ENCODE results near the gene KCNC1.

KCNC1 gene

DNA sequence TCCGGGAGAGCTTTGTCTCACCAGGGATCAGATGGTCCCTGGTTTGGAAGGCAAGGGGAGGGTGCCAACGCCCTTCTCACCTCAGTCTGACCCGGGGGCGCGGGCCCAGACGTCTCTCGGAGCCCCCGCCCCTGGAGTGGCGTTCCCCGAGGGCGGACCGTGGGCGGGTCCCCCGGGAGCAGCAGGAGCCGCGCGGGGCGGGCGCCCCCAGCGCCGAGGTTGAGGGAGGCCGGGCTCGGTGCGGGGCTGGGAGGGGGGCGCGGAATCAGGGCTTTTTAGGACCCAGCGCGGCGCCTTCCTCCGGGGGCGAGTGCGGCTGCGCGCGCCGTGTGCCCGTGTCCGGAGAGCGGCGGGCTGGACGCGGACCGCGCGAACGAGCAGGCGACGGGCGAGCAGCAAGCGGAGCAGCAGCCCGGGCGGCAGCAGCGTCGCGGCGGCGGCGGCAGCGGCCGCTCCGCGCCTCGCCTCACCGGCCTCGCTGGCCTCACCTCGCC is at the start of gene KCNC1:
Gene KCNC1 (plus strand): TSS at position 364 of the 494 bp plus-strand sequence. CDS start 1,222 bp downstream, outside the sequence.
- no peak for FAIRE-seq

DNA sequence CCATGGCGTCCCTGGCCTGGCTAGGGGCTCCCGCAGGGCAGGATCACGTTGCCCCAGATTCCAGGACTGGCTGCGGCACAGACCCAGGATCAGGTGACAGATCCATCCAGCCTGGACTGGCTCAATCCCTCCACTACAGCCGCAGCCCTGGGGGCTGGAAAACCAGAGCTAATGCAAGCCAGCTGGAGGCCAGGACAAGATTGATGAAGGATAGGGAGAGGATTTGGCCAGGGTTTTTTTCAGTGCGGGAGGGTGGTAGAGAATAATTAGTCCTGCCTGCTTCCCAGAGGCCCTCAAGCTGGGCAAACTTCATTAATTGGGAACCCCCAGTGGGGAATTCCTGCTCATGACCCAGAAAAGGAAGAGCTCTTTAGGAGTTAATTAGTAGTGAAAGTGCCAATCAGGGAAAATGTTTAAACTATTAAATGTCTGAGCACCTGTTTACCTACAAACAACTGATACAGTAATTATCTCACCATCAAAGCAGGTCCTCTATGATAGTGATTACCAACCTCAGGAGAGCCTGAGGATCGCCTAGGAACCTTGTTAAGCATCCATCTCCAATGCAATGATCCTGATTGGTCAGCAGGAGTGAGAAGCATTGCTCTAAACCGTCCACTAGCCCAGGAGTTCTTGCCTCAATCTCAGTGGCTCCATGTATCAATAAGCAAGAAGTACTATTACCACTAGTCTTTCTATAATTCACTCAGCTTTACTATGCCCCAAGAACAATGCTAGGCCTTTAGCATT is 48.2 kb upstream of the KCNC1 start:
- FAIRE-seq, result no peak

DNA sequence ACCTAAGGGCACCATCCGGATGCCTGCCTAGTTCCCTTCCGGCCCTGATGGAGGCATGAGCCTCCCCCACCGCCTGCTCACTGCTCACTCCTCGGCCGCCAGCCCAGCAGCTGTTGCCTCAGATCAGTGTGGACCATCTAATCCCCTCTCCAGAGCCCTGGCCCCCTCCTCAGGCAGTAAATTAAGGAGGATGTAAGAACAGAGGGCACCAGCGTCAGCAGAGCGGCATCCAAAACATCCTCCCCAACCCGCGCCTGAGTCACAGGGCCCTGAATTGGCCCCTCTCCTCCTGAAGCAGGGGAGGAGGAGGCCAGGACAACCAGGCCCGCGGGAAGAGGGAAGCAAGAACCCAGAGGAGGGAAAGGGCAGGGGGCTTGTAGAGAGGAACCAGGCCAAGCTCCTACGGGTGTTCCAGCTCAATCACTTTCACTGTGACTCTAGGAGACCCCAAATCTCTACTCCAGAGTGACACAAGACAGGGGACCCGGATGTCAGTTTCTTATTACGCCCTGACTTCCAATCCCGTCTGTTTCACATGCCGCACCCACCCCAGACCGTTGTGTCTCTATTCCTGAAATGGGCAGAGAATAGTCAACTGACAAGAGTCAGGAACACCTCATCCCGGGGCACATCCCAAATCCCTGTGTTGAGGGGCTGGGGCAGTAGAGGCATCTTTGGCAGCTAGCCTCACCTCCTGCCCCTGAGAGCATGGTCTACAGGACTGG is 46.5 kb upstream of the KCNC1 start:
- FAIRE-seq, result no peak

DNA sequence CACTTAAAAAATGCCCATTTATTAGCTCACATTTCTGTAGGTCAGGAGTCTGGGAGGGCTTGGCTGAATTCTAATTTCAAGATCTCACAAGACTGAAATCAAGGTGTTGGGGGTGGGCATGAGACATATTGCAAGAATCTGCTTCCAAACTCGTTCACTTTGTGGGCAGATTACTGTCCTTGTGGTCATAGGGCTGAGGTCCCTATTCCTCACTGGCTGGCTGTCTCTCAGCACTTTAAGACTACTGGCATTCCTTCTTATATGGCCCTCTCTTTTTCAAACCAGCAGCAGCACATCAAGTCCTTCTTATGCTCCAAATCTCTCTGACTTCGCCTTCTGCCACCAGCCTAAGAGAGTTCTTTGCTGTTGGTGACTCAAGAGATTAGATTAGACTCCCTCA is 43.0 kb upstream of the KCNC1 start:
- no peak for FAIRE-seq

DNA sequence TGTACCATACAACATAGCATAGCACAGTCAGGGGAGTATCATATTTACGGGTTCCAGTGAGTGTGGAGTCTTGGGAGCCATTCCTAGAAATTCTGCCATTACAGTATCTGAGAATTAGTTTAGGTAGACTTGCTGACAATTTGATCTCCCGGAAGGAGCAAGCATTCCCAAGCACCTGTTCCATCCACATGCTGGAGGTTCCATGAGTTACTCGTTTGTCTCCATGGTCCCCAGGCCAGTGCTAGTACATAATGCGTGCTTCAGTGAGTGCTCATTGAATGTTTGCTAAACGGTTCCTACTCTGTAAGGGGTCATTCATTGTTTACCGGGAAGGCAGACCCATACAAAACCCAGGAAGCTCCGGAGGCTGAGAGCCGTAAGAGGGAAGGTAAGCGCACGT is 42.6 kb upstream of the KCNC1 start:
- no peak for FAIRE-seq

DNA sequence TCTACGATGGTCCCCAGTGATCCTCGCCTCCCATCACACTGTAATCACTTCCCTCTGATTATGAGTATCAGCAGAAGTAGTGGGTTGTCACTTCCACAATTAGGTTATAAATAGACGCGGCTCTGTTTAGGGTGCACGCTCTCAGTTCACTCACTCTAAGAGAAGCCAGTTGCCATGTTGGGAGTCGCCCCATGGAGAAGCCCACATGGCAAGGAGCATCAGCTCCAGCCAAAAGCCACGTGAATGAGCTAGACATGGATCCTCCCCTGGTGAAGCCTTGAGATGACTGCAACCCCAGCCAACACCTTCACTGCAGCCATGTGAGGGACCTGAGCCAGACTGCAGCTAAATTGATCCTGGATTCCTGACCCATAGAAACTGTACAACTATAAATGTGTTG is 41.6 kb upstream of the KCNC1 start:
- FAIRE-seq, result no peak

DNA sequence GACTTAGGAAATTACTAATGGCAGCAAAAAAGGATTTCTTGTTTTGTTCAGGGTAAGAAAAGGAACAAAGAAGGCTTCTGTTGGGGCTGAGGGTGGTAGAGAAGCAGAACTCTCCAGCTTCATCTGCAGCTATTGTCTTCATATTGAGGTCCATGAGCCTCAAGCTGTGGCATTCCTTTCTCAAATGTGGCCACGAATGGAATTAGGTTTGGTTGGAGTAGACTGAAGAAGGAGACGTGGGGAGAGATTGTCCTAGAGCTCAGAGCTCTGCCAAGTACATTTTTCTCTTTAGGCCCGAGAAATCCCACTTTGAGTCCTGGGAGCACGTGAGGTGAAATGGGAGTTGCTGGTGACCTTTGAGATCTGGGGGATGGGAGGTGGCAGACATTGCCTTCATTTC is 41.0 kb upstream of the KCNC1 start:
- no peak for FAIRE-seq

DNA sequence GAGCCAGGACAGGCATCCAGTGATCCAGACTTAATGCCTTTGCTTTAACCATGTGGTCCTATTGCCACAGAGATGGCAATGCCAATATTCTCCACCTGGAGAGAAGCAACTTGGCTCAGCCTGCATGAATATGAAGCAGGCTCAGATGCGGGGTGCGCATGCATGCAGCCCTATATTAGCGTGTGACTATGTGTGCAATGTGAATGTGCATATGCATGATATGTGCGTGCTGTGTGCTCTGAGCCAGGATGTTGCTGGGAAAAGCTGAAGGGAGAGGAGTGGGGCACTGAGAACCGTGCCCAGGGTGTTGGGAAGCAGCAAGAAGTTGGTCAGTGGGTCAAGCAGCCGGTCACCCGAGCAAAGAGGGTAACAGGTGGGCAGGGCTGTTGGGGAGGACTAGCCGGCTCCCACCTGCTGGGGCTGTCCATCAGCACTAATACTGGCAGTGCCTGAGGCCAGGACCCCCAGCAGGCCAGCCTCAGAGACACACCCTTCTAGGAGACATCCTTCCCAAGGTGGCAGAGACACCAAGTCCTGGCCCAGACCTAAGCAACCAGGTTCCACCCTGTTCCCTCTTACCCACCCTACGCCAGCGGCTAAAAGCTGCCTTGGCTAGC is 40.0 kb upstream of the KCNC1 start:
- no peak for FAIRE-seq

DNA sequence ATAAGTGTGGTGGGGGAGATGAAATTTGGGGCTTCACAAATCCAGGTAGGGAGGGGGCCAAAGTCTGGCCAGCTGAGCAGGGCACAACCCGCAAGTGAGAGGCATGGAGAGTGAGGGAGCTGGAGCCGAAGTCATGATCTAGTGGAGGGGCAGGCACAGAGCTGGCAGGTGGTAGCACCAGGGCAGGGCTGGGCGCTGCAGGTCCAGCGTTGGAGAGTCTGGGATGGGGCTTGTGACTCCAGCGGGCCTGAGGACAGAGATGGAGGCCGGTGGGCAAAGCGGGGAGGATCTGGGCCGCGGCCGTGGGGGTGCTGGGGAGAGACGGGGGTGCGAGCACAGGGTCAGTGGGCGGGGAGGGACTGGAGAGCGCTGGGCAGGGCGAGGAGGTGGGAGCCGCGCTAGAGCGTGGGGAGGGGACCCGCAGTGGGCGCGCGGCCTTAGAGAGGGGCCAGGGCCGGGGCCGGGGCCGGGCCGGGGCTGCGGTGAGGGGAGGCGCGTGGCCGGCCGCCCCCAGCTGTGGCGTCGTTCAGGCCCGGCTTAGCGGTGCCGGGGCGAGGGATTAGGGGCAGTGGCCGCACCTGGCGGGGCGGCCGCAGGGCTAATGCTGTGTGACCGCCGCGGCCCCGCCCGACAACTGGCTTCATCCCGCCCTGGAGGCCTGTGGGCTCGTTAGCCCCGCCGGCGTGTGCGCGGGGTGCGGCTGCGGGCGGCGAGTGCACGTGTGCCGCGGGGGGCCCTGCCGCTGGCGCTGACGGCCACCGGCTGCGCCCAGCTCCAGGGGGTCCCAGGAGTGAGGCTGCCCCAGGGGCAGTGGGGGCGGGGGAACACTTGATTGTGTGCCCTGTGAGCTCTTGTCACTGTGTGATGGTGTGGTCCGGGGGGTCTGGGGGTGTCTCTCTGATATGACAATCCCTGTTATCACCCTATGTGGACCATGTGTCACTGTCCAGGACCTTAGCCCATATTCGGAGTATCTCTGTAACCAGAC is 38.8 kb upstream of the KCNC1 start:
- FAIRE-seq, result no peak

DNA sequence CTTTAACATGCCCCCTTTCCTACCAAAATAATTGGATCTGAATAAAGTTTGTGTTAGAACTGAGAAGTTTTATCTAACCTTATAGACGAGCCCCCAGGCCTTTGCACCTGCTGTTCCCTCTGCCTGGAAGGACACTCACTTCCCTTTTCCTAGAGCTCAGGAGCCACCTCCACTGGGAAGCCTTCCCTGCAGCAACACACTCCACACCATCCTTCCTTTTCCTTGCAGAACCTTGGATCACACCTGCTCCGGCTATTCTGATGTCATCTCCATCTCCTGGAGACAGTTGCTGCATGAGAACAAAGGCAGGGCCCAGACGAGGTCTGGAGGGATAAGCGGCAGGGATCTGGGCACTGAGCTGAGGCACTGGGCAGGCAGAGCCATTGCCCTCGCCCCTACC is 37.8 kb upstream of the KCNC1 start:
- no peak for FAIRE-seq

DNA sequence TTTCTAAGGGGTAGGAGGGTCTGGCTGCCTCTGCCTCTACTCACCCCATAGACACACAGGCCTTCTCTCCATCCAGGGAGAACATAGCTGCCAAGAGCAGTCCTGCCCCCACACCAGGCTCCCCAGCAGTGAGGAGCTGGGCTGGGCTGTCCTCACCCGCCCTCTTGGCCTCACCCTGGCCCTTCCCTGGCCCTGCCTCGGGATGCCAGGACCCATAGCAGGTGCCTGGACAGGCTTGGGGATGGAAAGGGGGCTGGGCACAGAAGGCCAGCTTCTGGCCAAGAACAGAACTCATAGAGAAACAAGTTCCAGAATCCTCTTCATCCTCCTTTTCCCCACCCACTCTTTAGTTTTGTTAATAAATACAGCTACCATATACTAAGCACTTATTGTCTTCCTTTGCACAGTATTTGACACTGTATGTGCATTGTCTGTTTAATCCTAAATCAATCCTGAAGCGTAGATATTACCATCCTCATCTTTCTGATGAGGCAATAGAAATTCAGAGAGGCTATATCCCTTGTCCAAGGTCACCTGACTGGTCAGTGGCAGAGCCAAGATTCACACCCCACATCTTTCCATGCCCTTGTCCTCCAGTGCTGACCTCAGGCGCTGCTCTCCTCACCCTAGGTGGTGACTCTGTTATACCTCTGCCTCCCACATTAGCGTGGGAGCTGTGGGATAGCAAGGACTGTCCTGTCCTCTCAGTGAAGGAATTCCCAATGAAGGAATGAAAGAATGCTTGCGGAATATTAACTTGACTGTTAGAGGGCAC is 37.2 kb upstream of the KCNC1 start:
- FAIRE-seq, result no peak

DNA sequence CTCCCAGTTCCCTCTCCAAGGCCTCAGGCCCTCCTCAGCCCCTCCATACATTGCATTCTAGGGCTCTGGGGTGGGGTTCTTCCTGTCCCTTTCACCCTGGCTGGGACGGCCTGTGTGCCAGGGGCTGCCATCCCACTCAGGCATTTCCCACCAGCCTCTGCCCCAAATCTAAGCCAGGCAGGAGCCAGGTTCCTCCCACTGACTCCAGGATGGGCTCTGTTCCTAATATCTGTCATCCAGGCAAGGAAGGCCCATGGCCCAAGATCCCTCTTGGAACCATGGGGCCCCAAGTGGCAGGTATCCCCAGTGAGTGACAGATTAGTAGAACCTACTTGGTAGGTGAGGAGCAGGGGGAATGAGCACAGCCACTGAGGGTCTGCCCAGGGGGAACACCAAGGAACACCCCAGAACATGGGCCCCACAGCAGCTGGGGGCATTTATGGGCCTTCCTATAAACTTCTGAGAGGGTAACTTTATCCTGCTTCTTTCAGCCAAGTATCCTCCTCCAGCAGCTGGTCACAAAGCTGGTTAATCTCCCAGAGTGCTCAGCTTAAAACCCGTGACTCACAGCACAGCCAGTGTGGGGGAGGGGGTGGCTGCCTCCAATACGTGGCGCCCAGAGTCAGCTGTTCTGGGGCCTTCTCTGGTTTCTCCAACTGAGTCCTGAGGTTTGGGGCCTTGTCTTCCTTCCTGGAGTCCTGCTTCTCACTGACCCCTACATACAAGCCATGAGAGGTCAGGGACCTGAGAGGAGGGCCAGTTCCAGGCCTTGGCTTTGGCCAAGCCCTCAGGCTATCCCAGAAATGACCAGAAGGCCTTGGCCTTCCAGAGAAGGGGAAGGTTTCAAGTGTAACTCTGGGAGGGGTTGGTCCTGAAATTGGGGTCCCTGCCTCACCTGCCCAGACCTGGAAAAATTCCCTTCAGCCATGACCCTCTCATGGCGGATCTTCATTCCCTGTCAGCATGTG is 35.1 kb upstream of the KCNC1 start:
- no peak for FAIRE-seq

DNA sequence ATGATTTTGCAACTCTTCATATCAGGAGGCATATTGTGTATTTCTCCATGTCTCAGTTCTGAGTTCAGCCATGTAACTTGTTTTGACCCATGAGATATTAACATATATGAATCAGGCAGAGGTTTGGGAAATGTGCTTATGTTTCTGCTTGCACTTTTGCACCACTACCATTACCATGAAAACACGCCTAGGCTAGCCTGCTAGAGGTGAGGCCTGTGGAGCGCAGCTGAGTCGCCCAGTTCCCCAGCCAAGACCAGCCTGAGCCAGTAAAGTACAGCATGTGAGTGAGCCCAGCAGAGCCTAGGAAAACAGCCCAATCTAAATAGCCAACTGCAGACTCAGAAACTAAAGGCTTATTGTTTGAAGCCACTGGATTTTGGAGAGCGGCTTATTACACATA is 33.6 kb upstream of the KCNC1 start:
- FAIRE-seq, result no peak

DNA sequence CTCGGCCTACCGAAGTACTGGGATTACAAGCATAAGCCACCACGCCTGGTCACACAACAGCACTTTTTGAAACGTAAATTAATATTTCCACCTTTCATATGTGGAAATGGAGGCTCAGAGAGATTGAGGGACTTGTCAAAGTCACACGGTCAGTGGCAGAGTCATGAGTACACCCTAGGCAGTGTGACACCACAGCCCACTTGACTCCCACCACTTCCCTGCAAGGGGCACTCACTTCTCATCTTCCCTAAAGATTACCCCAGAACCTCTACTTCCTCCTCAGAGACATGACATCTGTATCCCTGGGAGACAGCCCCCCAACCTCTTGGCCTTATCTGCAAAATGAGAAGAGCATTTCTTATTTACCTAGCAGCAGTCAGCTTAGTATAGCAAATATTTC is 31.7 kb upstream of the KCNC1 start:
- FAIRE-seq, result no peak

DNA sequence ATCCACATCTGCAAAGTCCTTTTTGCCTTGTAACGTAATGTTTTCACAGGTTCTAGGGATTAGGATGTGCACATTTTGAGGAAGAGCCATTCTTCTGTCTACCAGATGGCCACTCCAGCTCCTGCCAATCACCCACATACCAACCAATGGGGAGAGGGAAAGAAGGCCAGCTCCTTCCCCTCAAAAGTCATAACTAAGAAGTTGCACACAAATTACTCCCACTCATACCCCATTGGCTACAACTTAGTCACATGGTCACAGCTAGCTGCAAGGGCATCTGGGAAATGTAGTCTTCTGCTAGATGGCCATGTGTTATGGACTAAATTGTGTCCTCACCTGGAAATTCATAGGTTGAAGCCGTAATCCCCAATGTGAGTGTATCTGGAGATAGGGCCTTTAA is 30.6 kb upstream of the KCNC1 start:
- FAIRE-seq, result no peak

DNA sequence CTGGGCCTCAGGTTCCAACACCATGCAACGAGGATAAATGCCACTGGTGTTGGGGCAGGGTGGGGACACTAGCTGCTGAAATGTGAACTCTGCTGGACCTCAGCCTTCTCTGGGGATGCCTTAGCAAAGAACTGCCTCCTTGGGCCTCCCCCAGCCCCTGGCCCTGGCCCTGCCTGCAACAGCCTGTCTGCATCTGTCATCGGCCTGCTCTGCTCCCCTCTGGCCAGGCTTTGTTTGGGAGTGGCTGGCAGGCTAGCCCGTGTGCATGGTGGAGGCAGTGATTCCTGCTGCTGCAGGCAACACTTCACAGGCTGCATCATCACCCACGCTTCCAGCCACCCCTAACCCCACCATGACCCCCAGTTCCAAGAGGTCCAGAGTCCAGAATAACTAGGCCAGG is 26.8 kb upstream of the KCNC1 start:
- no peak for FAIRE-seq

DNA sequence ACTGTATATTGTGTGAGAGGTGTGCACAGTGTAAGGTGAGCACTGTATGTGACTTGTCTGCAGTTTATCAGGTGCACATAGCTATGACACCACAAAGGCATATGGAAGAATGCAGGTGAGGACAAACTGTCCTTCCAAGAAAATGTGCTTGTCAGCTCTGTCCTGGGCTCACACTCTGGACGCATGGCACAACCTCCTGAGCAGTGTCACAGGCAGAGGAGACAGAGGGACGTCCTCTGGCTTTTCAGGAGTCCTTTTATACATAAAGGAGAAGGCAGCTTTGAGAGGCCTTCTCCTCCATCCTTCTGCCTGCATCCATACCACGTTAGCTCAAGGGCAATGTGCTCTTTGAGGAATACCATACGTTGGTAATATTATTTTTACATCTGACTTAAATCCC is 22.7 kb upstream of the KCNC1 start:
- no peak for FAIRE-seq

DNA sequence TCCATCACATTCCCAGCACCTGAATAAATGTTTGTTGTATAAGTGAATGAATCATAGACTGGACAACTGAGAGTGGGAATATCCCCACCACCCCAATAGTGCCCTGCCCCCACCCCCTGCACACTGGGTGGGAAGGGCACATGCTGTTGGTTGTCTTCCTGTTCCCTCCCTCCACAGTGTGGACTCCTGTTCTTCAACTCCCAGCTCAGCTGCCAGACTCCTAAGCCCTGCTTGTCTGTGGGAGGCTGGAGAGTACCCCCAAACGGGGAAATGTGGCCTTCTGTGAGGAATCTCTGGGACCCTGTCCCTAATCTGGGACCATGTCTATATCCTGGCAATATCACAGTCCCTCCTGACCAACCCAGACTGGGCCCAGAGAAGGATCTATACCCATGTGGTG is 20.7 kb upstream of the KCNC1 start:
- FAIRE-seq, result no peak

DNA sequence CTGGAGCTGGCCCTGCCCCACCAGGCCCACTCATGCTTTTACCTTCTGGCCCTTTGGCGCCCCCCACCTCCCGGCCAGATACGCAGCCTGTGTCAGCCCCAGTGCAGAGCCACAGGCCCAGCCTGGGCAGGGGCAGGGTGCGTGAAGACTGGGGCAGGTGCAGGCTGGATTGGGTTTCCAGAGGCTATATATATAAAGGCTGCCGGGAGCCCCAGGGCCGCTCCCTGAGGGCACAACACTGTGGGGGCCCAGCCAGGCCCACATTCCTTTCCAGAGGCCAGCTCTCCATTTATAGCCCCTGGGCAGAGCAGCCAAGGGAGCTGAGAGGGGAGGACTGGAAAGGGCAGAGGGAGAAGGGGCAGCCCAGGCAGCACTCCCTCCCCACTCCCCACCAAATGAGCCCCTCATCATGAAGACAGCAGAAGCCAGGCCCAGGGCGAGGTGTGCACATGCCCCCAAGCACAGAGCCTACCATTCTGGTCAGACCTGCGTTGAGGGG is 20.2 kb upstream of the KCNC1 start:
- no peak for FAIRE-seq

DNA sequence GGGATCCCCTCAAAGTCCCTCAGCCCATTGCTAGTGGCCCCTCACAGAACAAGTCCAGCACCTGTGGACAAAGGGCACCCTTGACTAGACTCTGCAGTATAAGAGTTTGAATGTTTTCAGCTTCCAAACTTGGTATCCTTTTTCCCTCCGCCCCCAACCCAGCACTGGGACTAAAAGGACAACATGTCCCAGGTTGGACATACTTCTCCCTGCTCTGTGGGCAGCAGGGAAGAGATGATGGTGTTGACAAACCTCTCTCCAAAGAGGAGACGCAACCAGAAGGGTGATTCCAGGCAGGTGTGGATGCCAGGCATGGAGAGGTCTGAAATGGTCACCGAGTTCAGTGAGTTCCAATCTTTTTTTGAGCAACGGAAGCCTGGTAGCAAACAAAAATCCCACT is 19.7 kb upstream of the KCNC1 start:
- FAIRE-seq, result no peak

DNA sequence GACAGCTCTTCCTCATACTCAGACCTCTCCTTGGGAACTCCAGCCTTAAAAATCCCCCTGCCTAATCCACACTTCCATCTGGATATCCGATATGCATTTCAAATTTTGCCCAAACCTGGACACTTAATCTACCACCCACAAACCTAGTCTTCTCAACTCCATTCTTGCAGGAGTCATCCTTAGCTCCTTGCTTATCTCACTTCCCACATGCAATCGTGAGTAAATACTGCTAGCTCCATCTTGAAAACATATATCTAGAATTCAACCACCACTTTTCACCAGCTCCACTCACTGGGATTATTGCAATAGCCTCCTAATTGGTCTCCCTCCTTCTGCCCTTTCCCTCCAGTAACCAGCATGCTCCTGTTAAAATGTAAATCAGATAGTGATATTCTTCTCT is 17.8 kb upstream of the KCNC1 start:
- FAIRE-seq, result no peak

Data from islet of Langerhans (tissue), 1 donor.